Measurements from ENCODE around the gene HSPG2.

The HSPG2 gene

GRCh38 chr1:21829294-21829693, 107.8 kb downstream of the HSPG2 start:
- Histone ChIP-seq H3K4me2 (ENCODE audit: low read depth, low read length, poor library complexity, severe bottlenecking) (no peak overlapping the region), H4K20me1 (ENCODE audit: low read depth, low read length) (no peaks in the 10 kb centered on the region), H3K27ac (ENCODE audit: low read depth, low read length) (no peak overlapping the region), H2AFZ (ENCODE audit: low read depth, low read length, severe bottlenecking) (no peak overlapping the region), H3K27me3 (ENCODE audit: low read length) (no peaks in the 10 kb centered on the region), H3K9me2 (replicated peaks; ENCODE audit: insufficient read depth, low read length) (no peaks in the 10 kb centered on the region), H3K36me3 (ENCODE audit: low read length) (no peaks in the 10 kb centered on the region), H3F3A (ENCODE audit: insufficient read depth) (no peaks in the 10 kb centered on the region), H3K9me3 (ENCODE audit: insufficient read depth, low read length) (no peaks in the 10 kb centered on the region), H3K4me3 (ENCODE audit: insufficient read depth, low read length, poor library complexity, severe bottlenecking) (no peak overlapping the region), H3K9ac (ENCODE audit: low read length) (no peak overlapping the region), H3K79me2 (ENCODE audit: insufficient read depth, low read length) (no peaks in the 10 kb centered on the region)
- no peak for TF ChIP-seq CTCF (IDR thresholded peaks at IDR 0.05; ENCODE audit: insufficient read depth, low read length, poor library complexity, severe bottlenecking)
- TF ChIP-seq EZH2phosphoT487 (conservative IDR thresholded peaks at IDR 0.05; ENCODE audit: low read length), result no peak

DNA sequence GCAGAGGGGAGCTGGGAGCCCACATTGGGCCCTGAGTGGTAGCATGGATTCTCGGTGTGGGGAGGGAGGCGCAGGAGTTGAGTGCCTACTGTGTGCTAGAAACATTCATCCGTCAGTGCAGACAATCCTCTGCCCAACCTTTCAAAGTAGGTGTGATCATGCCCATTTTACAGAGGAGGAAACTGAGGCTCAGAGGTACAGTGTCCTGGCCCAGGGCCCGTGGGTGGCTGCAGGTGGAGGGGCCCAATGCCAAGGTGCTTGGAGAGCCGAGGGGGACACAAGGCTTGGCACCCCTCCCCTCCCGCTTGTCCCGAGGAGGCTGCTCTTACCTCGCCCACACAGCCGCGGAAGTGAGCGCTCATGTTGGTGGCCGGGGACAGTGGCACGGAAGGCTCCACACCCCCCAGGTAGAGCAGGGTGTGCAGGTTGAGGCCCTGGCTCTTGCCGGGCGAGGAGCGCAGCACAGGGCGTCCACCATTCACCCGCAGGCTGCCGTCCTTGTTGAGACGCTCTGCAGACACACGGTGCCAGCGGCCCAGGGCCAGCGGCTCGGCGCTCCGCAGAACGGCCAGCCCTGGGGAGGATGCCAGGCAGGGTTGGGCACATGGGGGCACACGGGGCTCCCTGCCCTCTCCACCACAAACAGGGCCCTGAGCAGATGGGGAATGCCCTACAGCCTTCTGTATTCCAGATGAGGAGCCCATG, 108.5 kb downstream of the HSPG2 start:
- Histone ChIP-seq H3K9ac (ENCODE audit: low read length) (no peak overlapping the region), H3K27ac (ENCODE audit: low read depth, low read length) (no peak overlapping the region), H3K36me3 (ENCODE audit: low read length) (no peaks in the 10 kb centered on the region), H3K4me2 (ENCODE audit: low read depth, low read length, poor library complexity, severe bottlenecking) (no peak overlapping the region), H3K9me2 (replicated peaks; ENCODE audit: insufficient read depth, low read length) (no peaks in the 10 kb centered on the region), H4K20me1 (ENCODE audit: low read depth, low read length) (no peaks in the 10 kb centered on the region), H3K9me3 (ENCODE audit: insufficient read depth, low read length) (no peaks in the 10 kb centered on the region), H2AFZ (ENCODE audit: low read depth, low read length, severe bottlenecking) (no peak overlapping the region), H3K4me3 (ENCODE audit: insufficient read depth, low read length, poor library complexity, severe bottlenecking) (no peak overlapping the region), H3K27me3 (ENCODE audit: low read length) (no peaks in the 10 kb centered on the region), H3K79me2 (ENCODE audit: insufficient read depth, low read length) (no peaks in the 10 kb centered on the region), H3F3A (ENCODE audit: insufficient read depth) (no peaks in the 10 kb centered on the region)
- TF ChIP-seq EZH2phosphoT487 (conservative IDR thresholded peaks at IDR 0.05; ENCODE audit: low read length) (no peak), CTCF (IDR thresholded peaks at IDR 0.05; ENCODE audit: insufficient read depth, low read length, poor library complexity, severe bottlenecking) (no peak)

- H2AFZ ChIP-seq (ENCODE audit: low read depth, low read length, severe bottlenecking), result no peak overlapping the region
Observed at GRCh38 chr1:21828075-21828474, 109.0 kb downstream of the HSPG2 start.

More at GRCh38 chr1:21828075-21828474, 109.0 kb downstream of the HSPG2 start:
- no peak for TF ChIP-seq CTCF (IDR thresholded peaks at IDR 0.05; ENCODE audit: insufficient read depth, low read length, poor library complexity, severe bottlenecking)
- no peak for TF ChIP-seq EZH2phosphoT487 (conservative IDR thresholded peaks at IDR 0.05; ENCODE audit: low read length)
- Histone ChIP-seq H3K4me3 (ENCODE audit: insufficient read depth, low read length, poor library complexity, severe bottlenecking) (no peak overlapping the region), H3K27ac (ENCODE audit: low read depth, low read length) (no peak overlapping the region), H3K9me3 (ENCODE audit: insufficient read depth, low read length) (no peaks in the 10 kb centered on the region), H3F3A (ENCODE audit: insufficient read depth) (no peaks in the 10 kb centered on the region), H3K9me2 (replicated peaks; ENCODE audit: insufficient read depth, low read length) (no peaks in the 10 kb centered on the region), H3K9ac (ENCODE audit: low read length) (no peak overlapping the region), H3K4me2 (ENCODE audit: low read depth, low read length, poor library complexity, severe bottlenecking) (no peak overlapping the region), H3K36me3 (ENCODE audit: low read length) (no peaks in the 10 kb centered on the region), H3K27me3 (ENCODE audit: low read length) (no peaks in the 10 kb centered on the region), H4K20me1 (ENCODE audit: low read depth, low read length) (no peaks in the 10 kb centered on the region), H3K79me2 (ENCODE audit: insufficient read depth, low read length) (no peaks in the 10 kb centered on the region)

All from SU-DHL-6 (cell line).